HG03442 (cell line): ENCODE data around the gene CREB3L2.
"Not testable (repeated sequence)": the region's sequence is repeated elsewhere in the genome, so short reads cannot be mapped to it uniquely, and the experiment has no call there.

ENCODE experiments used
- ATAC-seq: cut with Tn5 transposase; IDR thresholded peaks from one replicate; pipeline ENCODE4 v1.9.1; 2021; ENCODE audit warnings: mild to moderate bottlenecking, moderate library complexity; ENCODE audit not compliant: unreplicated experiment

CREB3L2 gene

GRCh38 chr7:137935884-137936508, 65.9 kb downstream of the CREB3L2 start:
- peak; percentile 23 for ATAC-seq

GRCh38 chr7:137934941-137935883, 66.7 kb downstream of the CREB3L2 start:
- peak; percentile 84 for ATAC-seq

- no peak for ATAC-seq
These were observed 67.6 kb downstream of the CREB3L2 start for GRCh38 chr7:137934176-137934826.

- ATAC-seq, result no peak
These were observed 68.4 kb downstream of the CREB3L2 start for GRCh38 chr7:137933270-137934017.

GRCh38 chr7:137932881-137933269, 69.0 kb downstream of the CREB3L2 start:
- ATAC-seq, result no peak

- ATAC-seq, result no peak
These were observed 70.1 kb downstream of the CREB3L2 start for GRCh38 chr7:137931823-137932222.

GRCh38 chr7:137930581-137930980, 71.3 kb downstream of the CREB3L2 start:
- ATAC-seq, result no peak

GRCh38 chr7:137928626-137929025, 73.3 kb downstream of the CREB3L2 start:
- no peak for ATAC-seq

GRCh38 chr7:137927386-137927785, 74.5 kb downstream of the CREB3L2 start:
- no peak for ATAC-seq

GRCh38 chr7:137926206-137926605, 75.7 kb downstream of the CREB3L2 start:
- ATAC-seq, result not testable (repeated sequence)

GRCh38 chr7:137925754-137926153, 76.1 kb downstream of the CREB3L2 start:
- no peak for ATAC-seq

- ATAC-seq, result no peak
These were observed 76.8 kb downstream of the CREB3L2 start for GRCh38 chr7:137925091-137925490.

GRCh38 chr7:137923380-137923779, 78.5 kb downstream of the CREB3L2 start:
- no peak for ATAC-seq

- no peak for ATAC-seq
These were observed 81.1 kb downstream of the CREB3L2 start for GRCh38 chr7:137920637-137921399.

- ATAC-seq, result no peak
These were observed 81.9 kb downstream of the CREB3L2 start for GRCh38 chr7:137919987-137920386.

GRCh38 chr7:137916980-137917645, 84.8 kb downstream of the CREB3L2 start:
- ATAC-seq, result no peak

- ATAC-seq, result no peak
These were observed 85.3 kb downstream of the CREB3L2 start for GRCh38 chr7:137916564-137916963.

GRCh38 chr7:137915266-137915665, 86.6 kb downstream of the CREB3L2 start:
- no peak for ATAC-seq

GRCh38 chr7:137913985-137914384, 87.9 kb downstream of the CREB3L2 start:
- ATAC-seq, result no peak

- ATAC-seq, result no peak
These were observed 92.8 kb downstream of the CREB3L2 start for GRCh38 chr7:137909042-137909441.
